ENCODE results near the gene TUBB8.
"Not testable (repeated sequence)": the region's sequence is repeated elsewhere in the genome, so short reads cannot be mapped to it uniquely, and the experiment has no call there.

The TUBB8 gene

DNA sequence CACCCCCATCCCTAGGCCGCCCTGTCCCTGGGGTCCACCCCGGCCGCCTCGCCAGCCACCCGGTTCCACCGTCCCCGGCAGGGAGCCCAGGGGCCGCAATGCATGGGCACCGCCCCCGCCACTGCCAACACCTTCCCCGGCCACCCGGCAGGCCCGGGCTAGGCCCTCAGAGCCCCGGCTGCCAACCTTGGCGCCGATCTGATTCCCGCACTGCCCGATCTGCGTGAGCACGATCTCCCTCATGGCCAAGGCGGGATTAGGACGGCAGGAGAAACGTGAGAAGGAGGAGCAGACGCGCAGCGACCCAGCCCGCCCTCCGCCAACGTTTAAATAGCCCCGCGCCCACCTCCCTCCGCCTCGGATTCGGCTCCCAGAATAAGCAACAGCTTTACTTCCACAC is at the start of gene TUBB8:
Gene TUBB8, minus strand, starts transcription at position 301 of the 400 bp plus-strand sequence. Its CDS starts 58 bp downstream, at position 243.
- no peak for DNase-seq

GRCh38 chr10:96466-96865 is 47.4 kb upstream of the TUBB8 start:
- DNase-seq, result no peak

DNA sequence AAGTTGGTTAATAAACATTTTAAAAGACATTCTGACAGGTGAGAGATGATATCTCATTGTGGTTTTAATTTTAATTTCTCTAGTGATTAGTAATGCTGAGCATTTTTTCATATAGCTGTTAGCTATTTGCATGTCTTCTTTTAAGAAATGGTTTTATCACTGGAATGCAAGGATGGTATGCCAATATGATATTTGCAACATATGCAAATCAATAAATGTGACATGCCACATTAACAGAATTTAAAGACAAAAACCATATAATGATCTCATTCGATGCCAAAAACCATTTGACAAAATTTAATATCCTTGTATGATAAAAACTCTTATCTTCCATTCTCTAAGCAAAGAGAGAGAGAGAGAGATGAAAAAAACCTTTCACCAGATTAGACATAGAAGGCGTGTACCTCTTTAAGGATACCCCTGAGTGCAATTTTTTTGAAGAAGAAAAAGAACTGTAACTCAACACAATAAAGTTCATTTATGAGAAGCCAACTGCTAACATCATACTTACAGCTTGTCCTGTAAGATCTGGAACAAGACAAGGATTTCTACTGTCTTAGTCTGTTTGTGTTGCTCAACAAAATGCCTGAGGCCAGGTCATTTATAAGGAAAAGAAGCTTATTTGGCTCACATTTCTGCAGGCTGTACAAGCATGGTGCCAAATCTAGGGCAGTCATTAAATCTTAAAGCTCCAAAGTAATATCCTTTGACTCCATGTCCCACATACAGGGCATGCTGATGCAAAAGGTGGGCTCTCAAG is 46.4 kb upstream of the TUBB8 start:
- no peak for DNase-seq

GRCh38 chr10:94613-95012 is 45.5 kb upstream of the TUBB8 start:
- DNase-seq, result no peak

- no peak for DNase-seq
Measured at GRCh38 chr10:92846-93245, 43.8 kb upstream of the TUBB8 start.

GRCh38 chr10:92153-92552 is 43.1 kb upstream of the TUBB8 start:
- DNase-seq, result no peak

DNA sequence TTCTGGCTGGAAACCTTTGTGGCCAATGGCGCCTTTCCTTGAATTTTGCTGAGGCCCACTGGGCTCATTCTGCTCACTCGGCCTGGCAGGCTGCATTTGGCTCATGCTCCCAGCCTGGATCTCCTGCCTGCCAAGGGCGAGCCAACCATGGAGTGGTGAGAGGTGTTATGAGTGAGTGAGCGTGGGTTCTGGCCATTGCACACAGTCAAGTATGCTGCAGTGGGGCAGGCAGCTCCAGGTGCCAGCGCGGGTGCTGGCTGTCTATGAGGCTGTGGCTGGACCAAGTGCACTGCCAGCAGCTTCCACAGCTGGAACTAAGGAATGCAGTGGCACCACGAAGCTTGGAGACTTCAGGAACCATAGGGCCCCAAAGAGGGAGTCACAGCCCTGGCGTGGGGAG is 42.2 kb upstream of the TUBB8 start:
- no peak for DNase-seq

DNA sequence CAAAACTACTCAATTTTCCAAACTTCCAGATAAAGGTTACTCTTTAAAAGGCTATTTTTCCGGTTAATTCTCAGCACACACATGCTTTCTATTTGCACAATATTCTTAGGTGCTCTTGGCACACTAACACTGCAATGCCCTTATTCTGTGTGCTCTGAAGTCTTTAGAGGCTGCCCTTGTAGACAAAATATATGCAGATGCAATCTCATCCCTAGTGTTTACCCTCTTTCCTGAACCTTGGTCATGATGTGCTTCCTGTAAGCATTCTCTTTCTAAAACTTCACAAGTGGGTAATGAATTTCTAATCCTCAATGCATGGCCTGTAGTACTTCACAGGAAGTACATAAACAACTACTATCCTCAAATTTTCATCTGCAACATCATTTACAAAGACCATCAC is 41.1 kb upstream of the TUBB8 start:
- DNase-seq, result no peak

DNA sequence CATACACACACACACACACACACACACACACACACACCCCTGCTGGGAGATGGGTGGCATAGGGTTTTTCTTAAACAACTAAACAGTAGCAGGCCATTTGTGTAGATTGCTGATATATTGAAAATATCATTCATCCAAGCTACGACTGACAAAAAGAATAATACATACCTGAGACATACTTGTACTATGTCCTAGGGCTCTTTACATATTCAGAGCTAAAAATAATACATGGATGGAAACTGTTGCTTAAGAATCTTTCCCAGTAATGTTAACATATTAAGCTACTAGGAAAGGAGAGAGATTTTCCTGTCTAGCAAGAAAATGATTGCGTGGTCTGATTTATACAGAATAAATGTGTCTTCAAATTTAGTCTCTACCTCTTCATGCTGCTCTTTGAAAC is 40.2 kb upstream of the TUBB8 start:
- DNase-seq, result no peak

DNA sequence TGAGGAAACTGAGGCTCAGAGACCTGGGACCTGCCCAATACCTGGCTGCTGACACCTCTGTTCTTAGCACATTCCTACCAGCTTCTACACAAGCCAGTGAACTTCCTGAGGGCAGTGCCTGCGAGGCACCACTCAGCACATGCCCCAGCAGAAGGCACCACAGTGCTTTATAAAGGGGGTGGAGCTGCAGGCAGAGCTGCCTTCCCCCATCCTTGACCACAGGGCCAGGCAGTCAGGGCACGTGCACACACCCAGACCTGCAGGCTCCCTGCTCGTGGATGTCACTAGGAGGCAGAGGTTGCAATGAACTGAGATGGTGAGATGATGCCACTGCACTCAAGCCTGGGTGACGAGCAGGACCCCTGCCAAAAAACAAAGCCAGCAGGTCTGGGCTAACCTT is 39.2 kb upstream of the TUBB8 start:
- DNase-seq, result no peak

DNA sequence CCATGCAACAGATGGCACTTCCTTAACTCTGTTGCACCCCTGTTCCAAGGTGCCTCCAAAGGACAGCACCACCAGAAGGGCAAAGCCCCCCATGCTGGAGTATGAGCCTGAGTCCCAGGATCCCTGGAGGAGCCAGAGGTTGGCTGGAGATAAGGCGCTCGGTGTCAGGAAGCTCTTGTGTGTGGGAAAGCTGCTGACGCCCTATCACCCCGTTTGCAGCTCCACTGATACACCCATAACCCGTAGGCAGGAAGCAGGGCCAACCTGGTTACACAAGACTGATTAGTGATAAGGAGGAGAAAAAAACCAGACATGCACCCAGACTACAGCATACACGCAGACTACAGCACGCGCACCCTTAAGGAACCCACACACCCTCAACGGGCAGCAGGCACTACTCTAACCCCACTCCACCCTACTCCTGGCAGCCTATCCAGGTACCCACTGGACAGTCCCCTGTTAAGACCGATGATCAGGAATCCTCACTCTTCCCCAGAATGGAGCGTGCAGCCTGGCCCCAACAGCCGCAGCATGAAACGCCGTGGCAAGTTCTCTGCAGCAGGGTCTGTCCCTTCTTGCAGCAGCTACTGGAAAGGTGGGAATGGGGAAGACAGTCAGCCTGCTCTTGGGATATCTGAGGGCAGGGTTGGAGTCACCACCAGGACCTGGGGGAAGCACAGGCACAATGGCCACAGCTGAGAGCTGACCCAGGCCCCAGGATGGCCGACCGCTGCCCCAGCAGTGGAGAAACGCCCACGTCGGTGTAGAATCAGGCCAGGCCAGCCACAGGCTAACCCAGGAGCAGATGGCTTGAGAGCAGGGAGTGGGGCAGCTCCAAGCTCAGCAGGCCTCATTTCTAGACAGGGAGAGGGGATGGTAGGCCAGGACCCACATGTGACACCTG is 38.3 kb upstream of the TUBB8 start:
- no peak for DNase-seq

DNA sequence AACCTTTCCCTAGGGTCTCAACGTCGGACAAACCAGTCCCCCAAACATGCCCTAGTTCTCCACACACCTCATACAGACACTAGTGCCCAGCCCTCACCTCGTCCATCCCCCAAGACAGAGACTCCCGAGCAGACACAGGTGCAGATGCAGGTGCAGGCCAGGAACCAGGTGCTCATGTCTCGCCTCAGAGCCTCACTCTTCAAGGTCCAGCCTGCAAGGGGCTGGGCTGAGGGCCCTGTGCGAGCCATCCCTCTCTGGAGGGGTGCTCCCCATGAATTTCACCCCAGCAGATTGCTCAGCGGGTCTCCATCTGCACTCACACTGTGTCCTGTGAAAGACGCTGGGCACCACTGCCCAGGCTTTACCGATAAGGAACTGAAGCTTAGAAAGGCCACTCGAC is 36.9 kb upstream of the TUBB8 start:
- no peak for DNase-seq

- DNase-seq, result no peak
Measured at GRCh38 chr10:85044-85443, 35.9 kb upstream of the TUBB8 start.

GRCh38 chr10:83930-84530 is 34.9 kb upstream of the TUBB8 start:
- DNase-seq, result no peak

- no peak for DNase-seq
Measured at GRCh38 chr10:80477-81105, 31.5 kb upstream of the TUBB8 start.

DNA sequence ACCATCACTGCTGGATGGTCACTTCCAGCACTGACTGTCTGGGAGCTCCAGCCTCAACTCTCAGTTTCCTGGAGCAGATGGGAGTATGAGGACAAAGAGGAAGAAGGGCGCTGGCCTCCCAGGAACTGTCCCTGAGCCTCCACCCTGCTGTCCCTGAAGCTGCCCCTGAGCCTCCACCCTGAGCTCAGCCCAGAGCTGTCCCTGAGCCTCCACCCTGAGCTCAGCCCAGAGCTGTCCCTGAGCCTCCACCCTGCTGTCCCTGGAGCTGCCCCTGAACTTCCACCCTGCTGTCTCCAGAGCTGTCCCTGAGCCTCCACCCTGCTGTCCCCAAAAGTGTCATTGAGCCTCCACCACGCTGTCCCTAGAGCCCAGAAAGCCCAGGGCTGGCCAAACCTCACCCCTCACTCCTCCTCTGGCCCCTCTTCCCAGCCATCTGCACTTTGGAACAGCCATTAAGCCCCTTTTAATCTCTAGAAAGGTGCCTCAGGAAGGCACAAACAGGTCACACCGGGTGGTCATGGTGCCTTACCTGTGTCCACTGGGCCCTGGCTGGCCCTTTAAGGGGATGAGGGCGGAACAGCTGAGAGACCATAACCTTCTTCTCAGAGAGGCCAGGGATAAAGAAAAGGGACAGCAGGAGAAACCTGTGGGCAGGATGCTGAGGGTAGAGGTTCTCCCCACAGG is 30.6 kb upstream of the TUBB8 start:
- DNase-seq, result no peak

- no peak for DNase-seq
Measured at GRCh38 chr10:78556-78955, 29.5 kb upstream of the TUBB8 start.

DNA sequence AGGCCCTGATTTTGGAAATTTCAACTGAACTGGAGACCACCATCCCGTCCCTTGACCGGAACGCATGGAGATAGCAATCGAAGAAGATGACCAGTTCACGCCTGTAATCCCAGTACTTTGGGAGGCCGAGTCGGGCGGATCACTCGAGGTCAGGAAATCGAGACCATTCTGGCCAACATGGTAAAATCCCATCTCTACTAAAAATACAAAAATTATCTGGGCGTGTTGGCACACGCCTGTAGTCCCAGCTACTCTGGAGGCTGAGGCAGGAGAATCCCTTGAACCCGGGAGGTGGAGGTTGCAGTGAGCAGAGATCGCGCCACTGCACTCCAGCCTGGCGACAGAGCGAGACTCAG is 25.1 kb upstream of the TUBB8 start:
- not testable (repeated sequence) for DNase-seq

DNA sequence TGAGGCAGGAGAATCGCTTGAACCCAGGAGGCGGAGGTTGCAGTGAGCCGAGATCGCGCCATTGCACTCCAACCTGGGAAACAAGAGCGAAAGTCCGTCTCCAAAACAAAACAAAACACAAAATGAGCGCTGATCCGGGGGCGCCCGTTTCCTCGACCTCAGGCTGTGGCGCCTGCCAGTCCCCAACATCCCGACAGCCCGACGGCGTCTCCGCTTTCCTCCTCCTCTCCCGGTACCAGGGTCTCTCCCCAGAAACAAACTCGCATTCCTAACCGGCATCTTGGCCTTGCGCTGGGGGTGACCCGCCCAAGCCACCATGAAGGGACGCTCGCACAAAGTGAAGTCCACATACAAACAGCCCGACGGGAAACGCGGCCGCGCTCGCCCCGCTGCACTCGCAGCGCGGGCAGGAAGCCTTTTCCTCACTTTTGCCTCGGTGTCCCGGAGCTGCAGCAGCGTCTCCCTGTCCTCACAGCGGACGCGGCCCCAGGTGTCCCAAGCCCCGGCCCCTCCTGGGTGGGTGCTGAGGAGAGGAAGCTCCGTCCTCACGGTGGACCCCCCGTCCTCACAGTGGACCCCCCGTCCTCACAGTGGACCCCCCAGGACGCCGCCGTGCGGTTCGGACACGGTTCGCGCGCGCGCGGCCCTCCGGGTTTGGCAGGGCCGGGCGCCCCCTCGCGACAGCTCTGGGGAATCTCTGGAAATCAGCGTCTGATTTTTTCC is 24.6 kb upstream of the TUBB8 start:
- DNase-seq, result not testable (repeated sequence)

DNA sequence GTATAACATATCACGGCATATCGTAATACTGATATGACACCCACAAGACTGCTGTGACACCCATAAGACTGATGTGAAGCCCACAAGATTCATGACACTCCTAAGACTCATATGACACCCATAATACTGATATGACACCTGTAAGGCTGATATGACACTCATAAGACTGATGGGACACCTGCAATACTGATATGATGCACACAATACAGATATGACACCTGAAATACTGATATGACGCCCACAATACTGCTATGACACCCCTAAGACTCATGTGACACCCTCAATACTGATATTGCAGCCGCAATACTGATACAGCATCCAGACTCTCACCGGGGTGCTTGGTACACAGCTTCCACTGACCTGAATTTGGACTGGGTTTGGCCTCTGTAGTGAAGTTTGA is 19.1 kb upstream of the TUBB8 start:
- DNase-seq, result not testable (repeated sequence)

DNA sequence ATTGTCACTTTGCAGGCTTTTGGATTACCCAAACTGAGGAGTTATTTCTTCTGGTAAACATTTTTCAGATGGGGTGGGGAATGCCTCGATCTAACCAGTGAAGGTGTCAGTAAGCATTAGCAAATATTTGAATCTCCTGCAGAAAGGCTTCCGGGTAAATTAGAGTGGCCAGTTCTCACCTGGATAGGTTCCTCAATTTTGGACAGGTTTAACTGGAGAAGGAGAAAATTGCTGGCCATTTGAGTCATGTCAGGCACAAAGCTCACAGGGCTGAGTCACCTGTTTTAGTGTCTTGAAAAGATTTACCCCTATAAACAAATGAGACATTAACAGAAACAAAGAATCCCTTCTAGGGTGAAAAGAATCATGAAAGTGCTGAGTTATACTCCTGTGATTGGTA is 830 bp upstream of the TUBB8 start:
- DNase-seq, result not testable (repeated sequence)

DNA sequence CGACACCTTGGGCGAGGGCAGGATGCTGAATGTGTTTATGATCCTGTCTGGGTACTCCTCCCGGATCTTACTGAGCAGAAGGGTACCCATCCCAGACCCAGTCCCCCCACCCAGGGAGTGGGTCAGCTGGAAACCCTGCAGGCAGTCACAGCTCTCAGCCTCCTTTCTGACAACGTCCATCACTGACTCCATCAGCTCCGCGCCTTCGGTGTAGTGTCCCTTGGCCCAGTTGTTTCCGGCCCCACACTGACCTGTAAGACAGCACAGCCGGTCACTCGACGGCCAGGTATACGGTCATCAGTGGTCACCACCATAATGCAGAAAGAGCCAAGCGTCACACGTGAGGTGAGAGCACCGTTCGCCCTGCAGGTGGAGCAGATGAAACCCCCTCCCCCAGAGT is 1.2 kb downstream of the TUBB8 start:
- DNase-seq, result not testable (repeated sequence)

Measured in GOT3 (cell line).